Measurements from ENCODE around the gene CYTH3. TPM values are rescaled to one million over a fixed set of nuclear protein-coding genes. Genes with fewer than 3 reads are reported as not detected.

Gene CYTH3
- total RNA-seq, 1 donor from 2014 or later, result 27.5 TPM

DNA sequence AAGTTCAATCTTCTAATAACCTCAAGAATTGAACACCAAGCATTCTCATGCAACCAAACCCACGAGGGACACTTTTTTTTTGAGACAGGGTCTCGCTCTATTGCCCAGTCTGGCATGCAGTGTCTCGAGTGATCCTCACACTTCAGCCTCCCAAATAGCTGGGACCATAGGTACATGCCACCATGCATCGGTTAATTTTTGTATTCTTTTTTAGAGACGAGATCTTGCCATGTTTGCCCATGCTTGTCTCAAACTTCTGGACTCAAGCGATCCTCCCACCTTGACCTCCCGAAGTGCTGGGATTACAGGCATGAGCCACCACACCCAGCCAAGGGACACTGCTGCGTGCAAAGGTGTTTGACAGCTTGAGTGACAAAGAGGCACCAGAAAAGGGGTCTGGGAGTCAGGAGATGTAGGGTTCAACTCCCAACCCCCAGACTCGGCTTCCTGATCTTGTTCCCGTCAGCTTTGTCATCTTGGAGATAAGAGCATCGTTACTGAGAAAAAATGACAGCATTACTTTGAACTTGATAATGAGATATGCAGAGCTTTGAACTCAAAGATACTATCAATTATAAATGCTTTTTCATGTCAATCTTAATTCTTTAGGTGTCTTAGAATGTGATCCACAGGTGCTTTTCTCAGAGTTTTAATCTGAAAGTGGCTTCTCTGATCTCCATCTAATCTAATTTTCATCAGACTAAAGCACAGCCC lies 1.6 kb upstream of the CYTH3 start:
- Histone ChIP-seq H3K4me3 (no peak overlapping the region), H3K36me3 (no peaks in the 10 kb centered on the region), H3K27ac (no peak overlapping the region), H3K4me1 (peaks cover 16% of the 10 kb centered on the region), H3K9me3 (no peaks in the 10 kb centered on the region), H3K27me3 (no peaks in the 10 kb centered on the region)
- intact Hi-C loops (cut with DNase I), result no loop called here
- ATAC-seq, result no peak
- DNase-seq, result no peak
- TF ChIP-seq, protein P1, sequence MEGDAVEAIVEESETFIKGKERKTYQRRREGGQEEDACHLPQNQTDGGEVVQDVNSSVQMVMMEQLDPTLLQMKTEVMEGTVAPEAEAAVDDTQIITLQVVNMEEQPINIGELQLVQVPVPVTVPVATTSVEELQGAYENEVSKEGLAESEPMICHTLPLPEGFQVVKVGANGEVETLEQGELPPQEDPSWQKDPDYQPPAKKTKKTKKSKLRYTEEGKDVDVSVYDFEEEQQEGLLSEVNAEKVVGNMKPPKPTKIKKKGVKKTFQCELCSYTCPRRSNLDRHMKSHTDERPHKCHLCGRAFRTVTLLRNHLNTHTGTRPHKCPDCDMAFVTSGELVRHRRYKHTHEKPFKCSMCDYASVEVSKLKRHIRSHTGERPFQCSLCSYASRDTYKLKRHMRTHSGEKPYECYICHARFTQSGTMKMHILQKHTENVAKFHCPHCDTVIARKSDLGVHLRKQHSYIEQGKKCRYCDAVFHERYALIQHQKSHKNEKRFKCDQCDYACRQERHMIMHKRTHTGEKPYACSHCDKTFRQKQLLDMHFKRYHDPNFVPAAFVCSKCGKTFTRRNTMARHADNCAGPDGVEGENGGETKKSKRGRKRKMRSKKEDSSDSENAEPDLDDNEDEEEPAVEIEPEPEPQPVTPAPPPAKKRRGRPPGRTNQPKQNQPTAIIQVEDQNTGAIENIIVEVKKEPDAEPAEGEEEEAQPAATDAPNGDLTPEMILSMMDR (IDR thresholded peaks at IDR 0.05), result no peak

DNA sequence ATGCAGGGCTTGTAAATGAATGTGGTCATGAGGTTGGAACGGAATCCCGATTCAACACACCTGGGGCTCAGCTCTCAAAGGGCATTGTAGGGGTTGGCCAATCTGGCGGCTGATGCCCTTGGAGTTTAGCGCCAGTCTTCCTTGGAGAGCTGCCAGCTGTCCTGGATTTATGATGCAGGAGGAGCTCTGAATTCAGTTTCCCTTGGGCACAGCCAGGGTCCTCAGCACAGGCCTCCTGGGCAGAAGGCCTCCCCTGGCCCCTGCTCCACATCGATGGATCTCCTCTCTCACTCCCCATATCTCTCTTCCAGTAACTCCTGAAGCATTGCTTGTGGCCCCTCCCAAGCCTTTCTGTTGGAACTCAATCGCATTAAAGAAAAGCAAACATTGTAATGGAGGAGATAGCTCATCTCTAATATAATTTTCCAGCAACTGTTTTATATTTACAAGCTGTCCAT lies 985 bp upstream of the CYTH3 start:
- H3K27me3 ChIP-seq, result no peaks in the 10 kb centered on the region
- no peak for DNase-seq
- H3K36me3 ChIP-seq, result no peaks in the 10 kb centered on the region
- intact Hi-C loops (cut with DNase I), result no loop called here
- no peak overlapping the region for H3K27ac ChIP-seq
- TF ChIP-seq, protein P1 (IDR thresholded peaks at IDR 0.05), result no peak
- no peak for ATAC-seq
- no peak overlapping the region for H3K4me3 ChIP-seq
- H3K4me1 ChIP-seq, result peaks cover 22% of the 10 kb centered on the region
- H3K9me3 ChIP-seq, result no peaks in the 10 kb centered on the region

DNA sequence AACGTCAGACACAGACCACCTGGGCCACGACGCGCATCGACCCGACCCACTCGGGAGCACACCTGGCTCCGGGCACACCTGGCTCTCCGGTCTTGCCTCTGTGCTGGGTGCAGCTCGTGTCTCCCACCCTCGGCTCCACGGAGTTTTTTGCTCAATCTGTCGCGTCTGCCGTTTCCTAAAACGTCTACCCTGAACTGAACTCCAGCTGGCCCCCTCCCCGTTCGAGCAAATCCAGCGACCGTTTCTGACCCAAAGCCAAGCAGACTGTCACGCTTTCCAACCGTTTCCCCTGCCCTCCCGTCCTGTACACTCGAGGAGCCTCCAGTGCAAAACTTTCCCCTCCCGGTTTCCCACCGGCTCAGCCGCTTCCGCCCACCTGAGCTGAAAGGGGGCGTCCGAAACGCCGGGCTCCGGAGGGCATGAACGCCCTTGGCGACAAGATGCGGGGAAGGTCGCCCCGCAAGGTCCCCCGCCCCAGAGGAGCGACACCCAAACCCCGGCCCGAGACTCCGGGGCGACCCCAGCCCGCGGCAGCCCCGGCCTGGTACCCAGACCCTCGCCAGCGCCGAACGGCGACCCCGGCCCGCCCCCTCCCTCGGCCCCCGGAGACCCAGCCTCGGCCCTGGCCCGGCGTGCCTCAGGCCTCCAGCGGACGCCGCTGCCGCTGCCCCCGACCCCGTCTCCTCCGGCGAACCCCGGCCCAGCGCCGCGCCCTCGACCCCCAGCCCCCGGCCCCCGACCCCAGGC lies 557 bp downstream of the CYTH3 start:
- peak overlapping the region; percentile 84 for H3K4me3 ChIP-seq
- intact Hi-C loops (cut with DNase I), result no loop called here
- H3K9me3 ChIP-seq, result no peaks in the 10 kb centered on the region
- no peak for DNase-seq
- ATAC-seq, result no peak
- TF ChIP-seq, protein P1 (IDR thresholded peaks at IDR 0.05), result no peak
- H3K36me3 ChIP-seq, result no peaks in the 10 kb centered on the region
- H3K27me3 ChIP-seq, result no peaks in the 10 kb centered on the region
- H3K27ac ChIP-seq, result peak overlapping the region; percentile 72
- peaks cover 22% of the 10 kb centered on the region for H3K4me1 ChIP-seq

DNA sequence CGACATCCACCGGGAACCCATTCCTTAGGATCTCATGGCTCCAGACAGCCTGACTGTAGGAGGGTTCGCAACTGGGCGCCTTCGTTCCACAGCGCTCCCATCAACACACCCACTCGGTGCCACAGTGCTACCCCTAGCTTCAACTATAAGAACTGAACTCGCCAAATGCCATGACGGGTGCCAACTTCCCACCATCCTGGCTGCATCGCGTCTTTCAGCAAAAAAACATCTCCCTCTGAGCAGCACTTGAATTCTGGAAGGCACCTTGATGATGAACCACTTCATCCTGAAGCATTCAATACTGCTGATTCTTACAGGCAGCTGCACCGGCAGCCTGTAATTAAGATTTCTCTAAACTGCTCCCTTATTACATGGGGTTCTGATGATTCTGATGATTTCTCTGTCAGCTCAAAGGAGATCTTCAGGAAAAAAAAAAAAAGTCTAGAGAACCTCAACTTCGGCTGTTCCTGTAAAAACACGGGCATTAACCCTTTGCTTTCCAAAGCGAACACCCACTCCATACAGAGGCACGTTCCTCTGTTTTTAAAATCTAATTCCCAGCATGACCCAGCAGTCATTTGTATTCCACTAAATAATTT lies 1.3 kb downstream of the CYTH3 start:
- H3K9me3 ChIP-seq, result no peaks in the 10 kb centered on the region
- peaks cover 22% of the 10 kb centered on the region for H3K4me1 ChIP-seq
- H3K27ac ChIP-seq, result peak overlapping the region; percentile 72

DNA sequence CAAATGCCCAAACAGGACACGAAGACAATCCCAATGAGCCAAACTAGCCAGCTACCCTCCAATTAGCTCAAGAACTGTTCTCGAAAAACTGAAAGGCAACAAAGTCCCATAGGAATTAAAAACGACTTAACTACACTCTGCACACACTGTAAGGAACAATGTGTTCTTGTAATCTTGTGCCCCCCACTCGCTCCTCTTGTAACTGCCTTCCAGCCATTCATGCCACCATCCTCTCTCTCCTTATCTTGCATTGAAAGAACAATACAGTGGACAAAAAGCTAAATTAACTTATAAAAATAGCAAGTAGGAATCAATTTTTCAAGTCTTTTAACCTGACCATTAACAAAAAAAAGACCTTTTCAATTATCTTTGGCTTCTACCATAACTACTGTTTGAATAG lies 2.9 kb downstream of the CYTH3 start:
- H3K9me3 ChIP-seq, result no peaks in the 10 kb centered on the region
- DNase-seq (no peak), ATAC-seq (no peak)
- TF ChIP-seq, protein P1 (IDR thresholded peaks at IDR 0.05), result no peak
- peak overlapping the region; percentile 3 for H3K27ac ChIP-seq
- no peaks in the 10 kb centered on the region for H3K27me3 ChIP-seq
- H3K36me3 ChIP-seq, result no peaks in the 10 kb centered on the region
- intact Hi-C loops (cut with DNase I), result no loop called here
- H3K4me3 ChIP-seq, result no peak overlapping the region
- H3K4me1 ChIP-seq, result peaks cover 22% of the 10 kb centered on the region

More for the DNA sequence above, 1.3 kb downstream of the CYTH3 start:
- DNase-seq (no peak), ATAC-seq (peak; percentile 65)
- Histone ChIP-seq H3K36me3 (no peaks in the 10 kb centered on the region), H3K4me3 (peak overlapping the region; percentile 84), H3K27me3 (no peaks in the 10 kb centered on the region)
- TF ChIP-seq, protein P1 (IDR thresholded peaks at IDR 0.05), result peak; percentile 42
- intact Hi-C loops (cut with DNase I), result no loop called here

Data from upper lobe of right lung (tissue), 1 donor.